NCI-H146 treated with DMSO at 0.1 percent for 48 hours (cell line): ENCODE data around the gene GRIN2A.

Experiments
- DNase-seq: peaks from one replicate; lab custom pipeline; 2025; ENCODE audit not compliant: unreplicated experiment; lab: John Stamatoyannopoulos, UW

Gene GRIN2A

GRCh38 chr16:9971907-9972306, 210.3 kb downstream of the GRIN2A start:
- no peak for DNase-seq

- DNase-seq = no peak
Measured at GRCh38 chr16:9970796-9971195, 211.4 kb downstream of the GRIN2A start.

GRCh38 chr16:9970244-9970643, 212.0 kb downstream of the GRIN2A start:
- DNase-seq = no peak

- DNase-seq = no peak
Measured at GRCh38 chr16:9969580-9969979, 212.6 kb downstream of the GRIN2A start.

GRCh38 chr16:9966569-9967157, 215.6 kb downstream of the GRIN2A start:
- DNase-seq = no peak

- DNase-seq = no peak
Measured at GRCh38 chr16:9965079-9965478, 217.1 kb downstream of the GRIN2A start.

- no peak for DNase-seq
Measured at GRCh38 chr16:9964426-9964825, 217.8 kb downstream of the GRIN2A start.

GRCh38 chr16:9957433-9957832, 224.8 kb downstream of the GRIN2A start:
- no peak for DNase-seq

GRCh38 chr16:9957002-9957401, 225.2 kb downstream of the GRIN2A start:
- no peak for DNase-seq

GRCh38 chr16:9955677-9956076, 226.6 kb downstream of the GRIN2A start:
- DNase-seq = no peak

GRCh38 chr16:9953908-9954570, 228.2 kb downstream of the GRIN2A start:
- no peak for DNase-seq

- DNase-seq = no peak
Measured at GRCh38 chr16:9950658-9951057, 231.6 kb downstream of the GRIN2A start.

GRCh38 chr16:9949396-9949795, 232.8 kb downstream of the GRIN2A start:
- DNase-seq = no peak

- DNase-seq = no peak
Measured at GRCh38 chr16:9948933-9949332, 233.3 kb downstream of the GRIN2A start.

- DNase-seq = no peak
Measured at GRCh38 chr16:9946022-9946720, 236.1 kb downstream of the GRIN2A start.

GRCh38 chr16:9943121-9943520, 239.1 kb downstream of the GRIN2A start:
- no peak for DNase-seq

GRCh38 chr16:9941245-9941644, 241.0 kb downstream of the GRIN2A start:
- no peak for DNase-seq

- DNase-seq = no peak
Measured at GRCh38 chr16:9934723-9935508, 247.3 kb downstream of the GRIN2A start.

GRCh38 chr16:9932919-9933653, 249.1 kb downstream of the GRIN2A start:
- DNase-seq = no peak

GRCh38 chr16:9932000-9932399, 250.2 kb downstream of the GRIN2A start:
- DNase-seq = no peak

- DNase-seq = no peak
Measured at GRCh38 chr16:9929836-9930235, 252.4 kb downstream of the GRIN2A start.
